OCI-LY7 (cell line): ENCODE results near the gene LAPTM5. TPM values are rescaled to one million over a fixed set of nuclear protein-coding genes. Genes with fewer than 3 reads are reported as not detected.

ENCODE experiments used
- BruUV-seq: library from RNA; stranded (reverse); fragments of 400-500 nt; replicated peaks from 2 replicates; lab custom pipeline; 2021; lab: Mats Ljungman, UMichigan
- CTCF ChIA-PET: fragments of 300-600 bp; sonication (Branson Sonifier 250); formaldehyde crosslinking; loops from one replicate; lab custom pipeline; 2022; ENCODE audit warnings: antibody characterized with exemption; ENCODE audit not compliant: unreplicated experiment; lab: Charles Lee
- POLR2A ChIA-PET: fragments of 300-600 bp; sonication (Branson Sonifier 250); formaldehyde crosslinking; loops from one replicate; lab custom pipeline; 2022; ENCODE audit warnings: antibody characterized with exemption; lab: Charles Lee
- DNase-seq: peaks from one replicate; pipeline ENCODE4 v3.0.0-alpha.2; 2015; ENCODE audit warnings: low spot score
- H2AFZ ChIP-seq: fragments of 200-600 bp; sonication (generic), shearing (Covaris generic); 2 replicates; pipeline ENCODE4 v1.6.1; 2014; ENCODE audit warnings: mild to moderate bottlenecking, antibody characterized with exemption, low read length, moderate library complexity
- H3K27ac ChIP-seq: fragments of 200-600 bp; sonication (generic); 2 replicates; pipeline ENCODE4 v1.5.1; 2014; ENCODE audit warnings: mixed run types, low read depth, mild to moderate bottlenecking, moderate library complexity, low read length, inconsistent platforms; ENCODE audit not compliant: poor library complexity, severe bottlenecking
- H3K36me3 ChIP-seq: fragments of 200-600 bp; sonication (generic); 2 replicates; pipeline ENCODE4 v1.6.1; 2014; ENCODE audit warnings: mild to moderate bottlenecking, antibody characterized with exemption, low read length, moderate library complexity, mixed read lengths; ENCODE audit not compliant: insufficient read depth
- H3K4me1 ChIP-seq: fragments of 200-600 bp; sonication (generic); 2 replicates; pipeline ENCODE4 v1.5.1; 2014; ENCODE audit warnings: mild to moderate bottlenecking, low read length; ENCODE audit not compliant: insufficient read depth, poor library complexity, severe bottlenecking
- H3K4me2 ChIP-seq: fragments of 200-600 bp; sonication (generic); 2 replicates; pipeline ENCODE4 v1.6.1; 2014; ENCODE audit warnings: mild to moderate bottlenecking, low read length
- H3K4me3 ChIP-seq: fragments of 200-600 bp; sonication (generic); 2 replicates; pipeline ENCODE4 v1.5.1; 2014; ENCODE audit warnings: mild to moderate bottlenecking, low read depth, low read length; ENCODE audit not compliant: poor library complexity, severe bottlenecking
- H3K79me2 ChIP-seq: fragments of 200-600 bp; sonication (generic); 2 replicates; pipeline ENCODE4 v1.6.1; 2016; ENCODE audit warnings: low read depth, mild to moderate bottlenecking, low read length, moderate library complexity, mixed read lengths; ENCODE audit not compliant: insufficient read depth
- H3K9me2 ChIP-seq: fragments of 200-600 bp; sonication (generic); 2 replicates; pipeline ENCODE4 v1.6.1; 2016; ENCODE audit warnings: mild to moderate bottlenecking, low read length, mixed read lengths; ENCODE audit not compliant: insufficient read depth
- H3K9me3 ChIP-seq: fragments of 200-600 bp; sonication (generic); 2 replicates; pipeline ENCODE4 v1.6.1; 2014; ENCODE audit warnings: mild to moderate bottlenecking, mixed run types, low read length, mixed read lengths
- H4K20me1 ChIP-seq: fragments of 200-600 bp; sonication (generic); 2 replicates; pipeline ENCODE4 v1.6.1; 2014; ENCODE audit warnings: mild to moderate bottlenecking, antibody characterized with exemption, low read length, moderate library complexity, mixed read lengths; ENCODE audit not compliant: insufficient read depth
- EZH2phosphoT487 ChIP-seq: fragments of 200-600 bp; sonication (generic); IDR thresholded peaks from 2 replicates; pipeline ENCODE4 v1.6.1; 2018; ENCODE audit warnings: low read depth, borderline replicate concordance, mild to moderate bottlenecking, mixed run types, antibody characterized with exemption, low read length, moderate library complexity, mixed read lengths
- intact Hi-C: fragments of 100-400 bp; cut with micrococcal nuclease; formaldehyde crosslinking; loops from one replicate; pipeline ENCODE4 v1.10.0; 2022; ENCODE audit not compliant: unreplicated experiment
- total RNA-seq, 2 experiments: library from RNA; depleted of rRNA in 1 of 2; stranded (reverse); fragments of >200 nt in 1 of 2; shearing (Covaris generic) in 1 of 2; gene quantifications; 2 replicates each; pipeline ENCODE4 v1.2.3, GENCODE V29; 2014 to 2022
- TF ChIP-seq, protein P1 (sequence below): fragments of 200-600 bp; sonication (generic); conservative IDR thresholded peaks from 2 replicates; pipeline ENCODE4 v1.5.1; 2014; ENCODE audit warnings: mild to moderate bottlenecking, antibody characterized with exemption, low read length, moderate library complexity, mixed read lengths

Gene LAPTM5
- total RNA-seq, 2 experiments from 2014 or later: 113 to 137 TPM

DNA sequence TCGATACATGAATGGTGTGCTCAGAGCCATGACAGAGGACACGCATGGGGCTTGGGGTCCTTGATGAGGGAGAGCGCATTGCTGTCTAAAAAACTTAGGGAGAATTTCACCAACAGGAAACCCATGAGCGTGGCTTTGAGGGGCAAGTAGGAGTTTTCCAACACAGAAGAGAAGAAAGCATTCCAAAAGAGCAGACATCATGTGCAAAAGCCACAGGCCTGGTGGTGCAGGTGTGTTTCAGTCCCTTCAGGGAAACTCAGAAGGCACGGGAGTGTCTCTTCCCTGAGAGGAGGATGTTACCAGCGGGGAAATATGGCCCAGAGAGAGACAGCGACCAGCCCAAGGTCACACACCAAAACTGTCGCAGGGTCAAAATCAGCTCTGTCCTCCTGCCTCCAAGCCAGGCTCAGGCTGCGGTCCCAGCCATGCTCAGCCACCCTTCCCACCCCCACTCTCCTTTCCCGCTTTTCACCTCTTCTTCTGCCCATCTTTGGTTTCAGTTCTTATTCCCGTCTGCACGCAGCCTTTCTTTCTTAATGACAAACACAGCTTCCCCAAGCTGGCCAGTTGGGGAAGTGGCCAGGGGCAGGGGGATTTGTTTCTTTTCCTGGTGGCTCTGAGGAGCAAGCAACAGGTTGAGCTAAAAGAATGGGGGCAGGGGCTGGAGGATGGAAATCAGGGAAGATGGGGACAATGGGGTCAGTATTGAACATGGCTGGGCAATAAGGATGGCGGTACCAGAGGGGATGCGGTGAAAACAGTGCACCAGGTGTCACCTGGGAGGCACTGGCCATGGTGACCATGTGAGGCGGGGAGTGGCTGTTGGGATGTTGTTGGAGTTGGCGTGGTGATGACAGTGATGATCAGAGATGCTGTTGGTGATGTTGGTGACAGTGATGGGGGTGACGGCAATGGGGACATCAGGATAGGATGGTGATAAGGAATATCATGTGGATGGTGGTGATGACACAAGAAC is 10.3 kb downstream of the LAPTM5 start:
- intact Hi-C loops: no loop called here
- ChIA-PET POLR2A (interaction anchor here (0.6 to 2.5 kb wide), 5 partner anchors 11 to 278 kb away, joined by 3 to 12 read pairs (median 3); partner anchors contain the start of gene LAPTM5), CTCF (interaction anchor here (0.7 kb wide), 1 partner anchor 15 kb away, joined by 3 read pairs; no protein-coding TSS in a partner anchor)
- TF ChIP-seq, protein P1, sequence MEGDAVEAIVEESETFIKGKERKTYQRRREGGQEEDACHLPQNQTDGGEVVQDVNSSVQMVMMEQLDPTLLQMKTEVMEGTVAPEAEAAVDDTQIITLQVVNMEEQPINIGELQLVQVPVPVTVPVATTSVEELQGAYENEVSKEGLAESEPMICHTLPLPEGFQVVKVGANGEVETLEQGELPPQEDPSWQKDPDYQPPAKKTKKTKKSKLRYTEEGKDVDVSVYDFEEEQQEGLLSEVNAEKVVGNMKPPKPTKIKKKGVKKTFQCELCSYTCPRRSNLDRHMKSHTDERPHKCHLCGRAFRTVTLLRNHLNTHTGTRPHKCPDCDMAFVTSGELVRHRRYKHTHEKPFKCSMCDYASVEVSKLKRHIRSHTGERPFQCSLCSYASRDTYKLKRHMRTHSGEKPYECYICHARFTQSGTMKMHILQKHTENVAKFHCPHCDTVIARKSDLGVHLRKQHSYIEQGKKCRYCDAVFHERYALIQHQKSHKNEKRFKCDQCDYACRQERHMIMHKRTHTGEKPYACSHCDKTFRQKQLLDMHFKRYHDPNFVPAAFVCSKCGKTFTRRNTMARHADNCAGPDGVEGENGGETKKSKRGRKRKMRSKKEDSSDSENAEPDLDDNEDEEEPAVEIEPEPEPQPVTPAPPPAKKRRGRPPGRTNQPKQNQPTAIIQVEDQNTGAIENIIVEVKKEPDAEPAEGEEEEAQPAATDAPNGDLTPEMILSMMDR: no peak
- TF ChIP-seq EZH2phosphoT487: no peak
- H3K9me2 ChIP-seq: no peaks in the 10 kb centered on the region
- H4K20me1 ChIP-seq: peaks cover 6% of the 10 kb centered on the region; the same call in 1 of the 2 replicates
- no peak overlapping the region for H3K4me3 ChIP-seq
- no peak overlapping the region for H3K27ac ChIP-seq
- no TSS peak for BruUV-seq
- H3K36me3 ChIP-seq: no peaks in the 10 kb centered on the region
- peak overlapping the region; percentile 70 for H3K4me2 ChIP-seq
- peaks cover 2% of the 10 kb centered on the region; the same call in 1 of the 2 replicates for H3K79me2 ChIP-seq
- H2AFZ ChIP-seq: no peak overlapping the region
- no peak for DNase-seq
- H3K4me1 ChIP-seq: peaks cover 100% of the 10 kb centered on the region
- H3K9me3 ChIP-seq: no peaks in the 10 kb centered on the region

- Histone ChIP-seq H3K4me1 (peaks cover 100% of the 10 kb centered on the region), H3K9me3 (no peaks in the 10 kb centered on the region), H3K27ac (no peak overlapping the region), H3K36me3 (no peaks in the 10 kb centered on the region), H3K9me2 (no peaks in the 10 kb centered on the region), H4K20me1 (peaks cover 6% of the 10 kb centered on the region; the same call in 1 of the 2 replicates), H2AFZ (no peak overlapping the region), H3K4me3 (no peak overlapping the region), H3K4me2 (peak overlapping the region; percentile 70), H3K79me2 (no peaks in the 10 kb centered on the region; the same call in 1 of the 2 replicates)
- ChIA-PET CTCF (interaction anchor here (0.6 kb wide), 1 partner anchor 30 kb away, joined by 4 read pairs; no protein-coding TSS in a partner anchor), POLR2A (interaction anchor here (0.7 to 4.7 kb wide), 3 partner anchors 9 to 26 kb away, joined by 3 to 55 read pairs (median 3); no protein-coding TSS in a partner anchor)
- TF ChIP-seq EZH2phosphoT487: no peak
- intact Hi-C loops: no loop called here
- no peak for DNase-seq
- no TSS peak for BruUV-seq
Measured at GRCh38 chr1:30746212-30747032, 11.2 kb downstream of the LAPTM5 start.

- H3K27ac ChIP-seq: peak overlapping the region; percentile 74
- no peak for DNase-seq
- H3K4me1 ChIP-seq: peaks cover 100% of the 10 kb centered on the region
- H3K36me3 ChIP-seq: no peaks in the 10 kb centered on the region
- no peaks in the 10 kb centered on the region; the same call in 1 of the 2 replicates for H3K79me2 ChIP-seq
- no peaks in the 10 kb centered on the region for H3K9me3 ChIP-seq
- H3K4me3 ChIP-seq: peak overlapping the region; percentile 8
- intact Hi-C loops: no loop called here
- H4K20me1 ChIP-seq: peaks cover 6% of the 10 kb centered on the region; the same call in 1 of the 2 replicates
- peak overlapping the region; percentile 70 for H3K4me2 ChIP-seq
- CTCF ChIA-PET: no interaction called here
- H3K9me2 ChIP-seq: no peaks in the 10 kb centered on the region
- BruUV-seq: no TSS peak
- TF ChIP-seq EZH2phosphoT487: no peak
- TF ChIP-seq, protein P1: no peak
- no peak overlapping the region for H2AFZ ChIP-seq
- POLR2A ChIA-PET: interaction anchor here (0.7 to 4.7 kb wide), 3 partner anchors 10 to 26 kb away, joined by 3 to 55 read pairs (median 3); no protein-coding TSS in a partner anchor
Measured at GRCh38 chr1:30745834-30746208, 11.8 kb downstream of the LAPTM5 start.
